Stimulated activated CD4-positive, alpha-beta T cell treated with anti-CD3 and anti-CD28 coated beads, Interleukin-4, amount 100 ng/mL, for 1 hour (primary cell): Measurements from ENCODE around the gene AWAT1.
"Not testable (repeated sequence)": the region's sequence is repeated elsewhere in the genome, so short reads cannot be mapped to it uniquely, and the experiment has no call there.

Experiments used
- DNase-seq: peaks from one replicate; pipeline ENCODE4 v3.0.0-alpha.2; 2020

Gene AWAT1

DNA sequence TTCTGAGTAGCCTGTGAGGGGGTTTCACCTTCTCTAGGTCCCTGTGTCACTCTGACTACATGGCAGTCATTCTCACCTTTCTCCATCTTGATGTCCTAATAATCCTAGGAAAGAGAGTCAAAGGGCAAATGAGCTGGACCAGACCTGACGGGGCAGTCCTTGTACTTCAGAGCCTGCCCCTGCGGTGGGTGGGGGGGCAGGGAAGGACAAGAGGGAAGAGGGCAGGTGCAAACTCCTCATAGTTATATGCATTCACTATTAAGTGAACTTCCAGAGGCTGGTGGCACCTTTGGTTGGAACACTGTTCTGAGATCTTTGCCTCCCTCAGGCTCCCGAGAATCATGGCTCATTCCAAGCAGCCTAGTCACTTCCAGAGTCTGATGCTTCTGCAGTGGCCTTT is at the start of gene AWAT1:
Gene AWAT1 (plus strand): TSS at position 301 of the 400 bp plus-strand sequence. CDS start 41 bp downstream, at position 342.
- no peak for DNase-seq

GRCh38 chrX:70190225-70190624 is 44.2 kb upstream of the AWAT1 start:
- no peak for DNase-seq

- peak; percentile 52 for DNase-seq
Measured at GRCh38 chrX:70196961-70197720, 37.3 kb upstream of the AWAT1 start.

- DNase-seq: no peak
Measured at GRCh38 chrX:70201732-70202131, 32.7 kb upstream of the AWAT1 start.

- DNase-seq: no peak
Measured at GRCh38 chrX:70208479-70208878, 26.0 kb upstream of the AWAT1 start.

GRCh38 chrX:70209570-70209969 is 24.9 kb upstream of the AWAT1 start:
- DNase-seq: not testable (repeated sequence)

DNA sequence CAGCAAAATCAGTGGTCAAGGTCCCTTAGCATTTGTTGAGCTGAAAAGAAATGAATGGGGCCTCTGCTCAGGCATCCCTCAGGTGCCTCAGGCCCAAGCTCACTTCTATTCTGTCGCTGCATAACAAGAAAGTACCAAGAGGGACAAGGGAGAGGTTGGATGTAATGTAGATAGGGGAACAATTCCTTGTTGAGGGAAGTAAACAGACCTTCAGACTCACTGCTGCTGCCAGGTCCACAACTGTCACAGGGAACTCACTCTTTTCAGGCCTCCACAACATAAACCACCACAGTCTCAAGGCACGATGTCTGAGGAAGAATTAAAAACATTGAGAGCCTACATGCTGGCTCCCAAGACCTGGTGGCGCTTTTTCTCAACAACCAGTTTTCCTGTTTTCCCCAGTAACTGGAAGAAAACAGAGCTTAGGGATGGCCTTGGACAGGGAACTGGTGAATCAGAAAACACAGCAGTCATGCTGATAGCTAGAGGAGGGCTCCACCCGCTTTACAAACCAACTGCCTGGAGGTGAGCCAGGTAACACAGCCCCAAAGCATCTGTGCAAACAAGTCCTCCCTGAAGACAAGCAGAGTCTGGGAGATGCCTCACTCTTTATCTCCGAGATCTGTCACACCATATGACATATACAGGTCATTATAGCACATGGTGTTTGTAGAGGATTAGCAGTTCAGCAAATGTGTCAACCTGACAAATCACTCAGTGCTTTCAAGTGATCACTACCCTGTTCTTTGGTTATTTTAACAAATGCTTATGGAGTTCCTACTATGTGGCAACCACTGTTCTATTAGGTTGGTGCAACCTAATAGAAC is 14.3 kb upstream of the AWAT1 start:
- no peak for DNase-seq

GRCh38 chrX:70226048-70226447 is 8.4 kb upstream of the AWAT1 start:
- DNase-seq: no peak

DNA sequence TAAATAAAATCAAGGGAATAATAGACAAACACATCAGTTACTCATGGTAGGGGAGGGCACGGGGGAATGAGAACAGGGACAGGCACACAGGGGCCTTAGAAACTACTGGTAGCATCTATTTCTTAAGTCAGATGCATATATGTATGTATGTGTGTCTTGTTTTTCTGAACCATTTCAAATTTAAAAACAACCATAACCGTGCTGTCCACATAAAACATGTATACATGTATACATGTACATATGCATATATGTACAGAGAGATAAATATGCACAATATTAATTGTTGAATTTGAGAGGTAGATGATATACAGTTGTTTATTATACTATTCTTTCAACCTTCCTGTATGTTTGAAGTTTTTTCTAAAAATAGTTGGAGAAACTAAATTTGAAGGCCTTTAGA is 7.8 kb upstream of the AWAT1 start:
- DNase-seq: no peak

DNA sequence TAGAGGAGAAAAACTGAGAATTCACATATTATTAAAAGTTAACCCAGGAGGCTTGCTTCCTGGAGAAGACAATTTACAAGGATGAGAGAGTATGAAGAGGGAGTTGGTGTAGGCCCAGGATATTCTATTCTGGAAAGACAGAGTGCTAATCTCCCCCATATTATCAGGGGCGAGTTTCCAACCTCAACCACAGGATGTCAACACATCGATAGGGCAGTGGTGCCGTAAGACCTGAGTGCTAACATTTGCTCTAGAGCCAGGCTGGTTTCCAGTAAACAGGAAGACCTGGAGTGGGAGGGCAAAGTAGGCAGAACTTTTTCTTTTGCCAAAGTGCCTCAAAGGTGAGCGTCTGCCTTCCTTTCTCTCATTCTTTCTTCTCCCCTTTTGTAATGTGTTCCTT is 2.8 kb upstream of the AWAT1 start:
- DNase-seq: no peak

- DNase-seq: no peak
Measured at GRCh38 chrX:70240751-70241150, 6.3 kb downstream of the AWAT1 start.

DNA sequence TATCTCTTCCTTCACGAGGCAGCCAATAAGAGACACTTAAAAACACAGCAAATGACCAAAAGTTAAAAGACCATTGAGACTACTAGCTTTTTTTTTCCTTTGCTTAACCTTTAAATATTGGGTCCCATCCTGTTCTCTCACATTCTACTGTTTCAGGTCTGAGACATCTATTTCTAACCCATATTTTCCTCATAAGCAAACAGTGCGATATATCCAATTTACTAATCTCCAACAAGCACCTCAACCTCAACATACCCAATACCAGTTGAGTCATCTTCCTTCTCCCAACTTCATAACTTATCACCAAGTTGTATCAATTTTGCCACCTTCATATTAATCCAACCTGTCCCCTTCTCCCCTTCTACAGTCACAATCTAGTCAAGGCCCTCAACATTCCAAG is 7.0 kb downstream of the AWAT1 start:
- no peak for DNase-seq

DNA sequence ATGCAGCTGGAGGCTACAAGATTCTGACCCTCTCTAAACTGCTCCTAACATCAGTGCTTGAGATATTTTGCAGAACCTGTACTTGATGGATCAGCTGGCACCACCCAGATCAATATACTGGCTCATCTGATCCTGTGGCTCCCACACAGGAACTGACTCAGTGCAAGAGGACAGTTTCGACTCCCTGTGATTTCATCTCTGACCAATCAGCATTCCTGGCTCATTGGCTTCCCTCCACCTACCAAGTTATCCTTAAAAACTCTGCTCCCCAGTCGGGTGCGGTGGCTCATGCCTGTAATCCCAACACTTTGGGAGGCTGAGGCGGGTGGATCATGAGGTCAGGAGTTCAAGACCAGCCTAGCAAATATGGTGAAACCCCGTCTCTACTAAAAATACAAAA is 9.1 kb downstream of the AWAT1 start:
- not testable (repeated sequence) for DNase-seq

DNA sequence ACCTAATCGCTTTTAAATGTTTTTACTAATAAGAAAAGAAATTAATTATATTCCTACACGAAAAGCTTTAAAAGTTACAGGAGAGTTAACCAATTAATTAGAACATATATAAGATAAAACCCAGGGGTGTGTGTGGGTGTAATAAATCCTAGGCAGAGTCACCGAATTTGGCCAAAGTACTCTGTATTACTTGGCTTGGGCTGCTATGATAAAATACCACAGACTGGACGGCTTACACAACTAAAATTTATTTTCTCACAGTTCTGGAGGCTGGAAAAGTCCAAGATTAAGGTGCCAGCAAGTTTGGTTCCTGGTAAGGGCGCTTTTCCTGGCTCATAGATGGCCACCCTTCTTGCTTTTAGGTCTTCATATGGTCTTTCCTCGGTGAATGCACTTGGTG is 10.4 kb downstream of the AWAT1 start:
- no peak for DNase-seq

GRCh38 chrX:70247252-70247651 is 12.8 kb downstream of the AWAT1 start:
- DNase-seq: no peak

GRCh38 chrX:70252491-70252890 is 18.0 kb downstream of the AWAT1 start:
- no peak for DNase-seq

- DNase-seq: no peak
Measured at GRCh38 chrX:70253377-70254062, 19.1 kb downstream of the AWAT1 start.

DNA sequence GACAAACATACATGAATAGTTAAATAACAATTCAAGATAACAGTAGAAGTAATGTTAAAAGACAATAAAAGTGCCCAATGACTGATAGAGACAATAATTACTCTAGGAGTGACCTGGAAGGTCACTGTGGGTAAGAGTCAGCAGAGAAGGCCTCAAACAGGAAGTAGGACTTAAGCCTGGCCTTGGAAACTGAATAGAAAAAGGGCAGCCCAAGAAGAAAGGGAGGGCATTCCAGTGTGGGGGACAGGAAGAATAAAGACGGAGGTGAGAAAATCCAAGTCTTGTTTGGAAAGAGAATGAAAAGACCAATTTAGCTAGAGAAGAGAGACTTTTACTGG is 19.6 kb downstream of the AWAT1 start:
- no peak for DNase-seq

DNA sequence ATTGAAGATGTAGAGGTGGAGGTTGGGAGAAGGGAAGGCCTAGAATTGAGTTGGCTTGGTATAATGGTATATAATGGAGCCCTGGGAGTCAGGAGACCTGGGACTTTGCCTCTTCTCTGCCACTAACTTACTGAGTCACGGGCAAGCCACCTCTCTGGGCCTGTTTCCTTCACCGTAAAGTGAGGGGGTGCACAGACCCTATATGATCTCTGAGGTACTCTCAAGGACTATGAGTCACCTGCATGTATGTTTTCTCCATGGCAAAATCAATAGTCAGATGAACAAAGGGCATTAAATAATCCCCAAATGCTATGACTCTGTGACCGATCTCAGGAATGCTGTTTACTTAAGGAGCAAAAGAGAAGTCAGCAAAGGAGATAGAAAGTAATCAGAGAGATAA is 20.5 kb downstream of the AWAT1 start:
- no peak for DNase-seq

DNA sequence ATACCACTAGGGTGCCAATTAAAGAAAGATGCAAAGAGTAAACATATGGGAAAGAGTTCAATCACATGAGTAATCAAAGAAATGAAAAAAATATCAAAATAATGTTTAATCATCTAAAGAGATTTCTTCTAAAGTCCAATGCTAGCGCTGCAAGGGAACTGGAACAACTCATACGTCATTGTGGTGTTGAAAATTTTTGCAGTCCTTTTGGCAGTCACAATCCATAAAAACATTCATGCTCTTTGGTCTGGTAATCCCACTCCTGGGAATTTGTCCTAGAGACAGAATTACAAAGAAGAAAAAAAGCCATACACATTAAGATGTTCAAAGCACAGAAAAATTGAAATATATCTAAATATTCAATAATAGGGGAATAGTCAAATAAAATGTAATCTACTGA is 21.0 kb downstream of the AWAT1 start:
- DNase-seq: no peak

GRCh38 chrX:70257423-70258288 is 23.2 kb downstream of the AWAT1 start:
- no peak for DNase-seq

- no peak for DNase-seq
Measured at GRCh38 chrX:70260104-70260503, 25.6 kb downstream of the AWAT1 start, which contains the start of gene P2RY4. TSS of gene P2RY4 (minus strand) at chrX:70260204. CDS start at chrX:70259624, 580 bp downstream.
